DMS53 treated with DMSO at 0.1 percent for 48 hours (cell line): Measurements from ENCODE around the gene ST3GAL5.
"Not testable (repeated sequence)": the region's sequence is repeated elsewhere in the genome, so short reads cannot be mapped to it uniquely, and the experiment has no call there.

Source experiments
- DNase-seq: peaks from one replicate; lab custom pipeline; 2025; ENCODE audit not compliant: unreplicated experiment; lab: John Stamatoyannopoulos, UW

ST3GAL5 gene

GRCh38 chr2:85888684-85889626, at the start of gene ST3GAL5:
Gene ST3GAL5, minus strand, starts transcription at chr2:85888990. Its CDS starts 85 bp downstream, at chr2:85888905.
- DNase-seq, result peak; percentile 66

DNA sequence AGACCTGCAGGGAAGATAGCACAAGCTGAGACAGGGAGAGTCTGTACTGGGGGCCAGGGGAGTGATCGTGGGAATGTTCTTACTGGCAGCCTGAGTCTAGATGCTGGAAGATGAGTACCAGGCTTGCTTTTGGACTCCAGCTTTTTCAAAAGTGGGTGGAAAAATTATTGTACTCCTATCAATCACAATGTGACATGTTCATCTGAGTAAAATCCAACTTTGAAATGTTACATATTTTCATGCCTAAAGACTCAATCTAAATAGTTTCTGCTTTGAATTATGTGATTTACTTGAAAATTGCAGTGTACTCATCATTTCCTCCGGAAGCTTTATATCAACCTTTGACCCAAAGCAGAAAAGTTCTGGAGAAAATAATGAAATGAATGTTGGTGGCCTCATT, 49.7 kb upstream of the ST3GAL5 start:
- no peak for DNase-seq

DNA sequence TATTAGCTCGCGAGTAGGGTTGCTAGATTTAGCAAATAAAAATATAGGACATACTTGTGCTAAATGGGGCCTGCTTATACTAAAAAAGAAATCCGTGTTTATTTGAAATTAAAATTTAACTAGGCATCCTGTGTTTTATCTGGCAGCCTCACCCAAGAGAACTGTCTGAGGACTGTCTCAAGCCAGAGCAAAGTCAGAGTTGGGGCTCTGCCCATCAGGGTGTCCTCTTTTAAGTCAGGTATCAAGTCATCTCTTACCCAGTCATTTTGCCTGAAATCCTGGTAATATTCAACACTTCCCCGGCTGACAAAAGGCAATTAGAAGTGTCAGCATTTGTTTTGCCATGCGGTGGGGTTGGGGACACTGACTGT, 48.3 kb upstream of the ST3GAL5 start:
- DNase-seq, result no peak

- no peak for DNase-seq
Measured at GRCh38 chr2:85936421-85937068, 47.8 kb upstream of the ST3GAL5 start.

DNA sequence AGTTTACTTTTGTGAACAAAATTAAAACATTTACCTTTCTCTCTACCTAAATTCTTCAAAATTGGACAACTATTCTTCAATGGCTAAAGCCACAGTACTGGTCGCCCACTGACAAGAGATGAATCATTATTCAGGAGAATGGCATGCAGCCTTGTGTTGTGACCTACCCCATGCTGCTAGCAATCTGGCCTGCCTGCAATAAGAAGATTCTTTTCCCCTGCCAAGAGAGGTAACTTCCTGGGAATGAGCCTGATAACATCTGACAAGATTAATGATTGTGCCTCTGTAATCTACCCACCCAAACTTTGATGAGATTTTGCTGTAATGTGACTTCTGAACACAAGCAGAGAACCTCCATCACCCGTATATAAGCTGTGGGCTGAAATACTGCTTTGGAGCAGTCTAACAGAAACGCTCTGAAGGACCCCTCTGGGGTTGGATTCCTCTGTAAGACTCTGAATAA, 47.0 kb upstream of the ST3GAL5 start:
- no peak for DNase-seq

GRCh38 chr2:85935170-85935745, 46.5 kb upstream of the ST3GAL5 start:
- DNase-seq, result no peak

DNA sequence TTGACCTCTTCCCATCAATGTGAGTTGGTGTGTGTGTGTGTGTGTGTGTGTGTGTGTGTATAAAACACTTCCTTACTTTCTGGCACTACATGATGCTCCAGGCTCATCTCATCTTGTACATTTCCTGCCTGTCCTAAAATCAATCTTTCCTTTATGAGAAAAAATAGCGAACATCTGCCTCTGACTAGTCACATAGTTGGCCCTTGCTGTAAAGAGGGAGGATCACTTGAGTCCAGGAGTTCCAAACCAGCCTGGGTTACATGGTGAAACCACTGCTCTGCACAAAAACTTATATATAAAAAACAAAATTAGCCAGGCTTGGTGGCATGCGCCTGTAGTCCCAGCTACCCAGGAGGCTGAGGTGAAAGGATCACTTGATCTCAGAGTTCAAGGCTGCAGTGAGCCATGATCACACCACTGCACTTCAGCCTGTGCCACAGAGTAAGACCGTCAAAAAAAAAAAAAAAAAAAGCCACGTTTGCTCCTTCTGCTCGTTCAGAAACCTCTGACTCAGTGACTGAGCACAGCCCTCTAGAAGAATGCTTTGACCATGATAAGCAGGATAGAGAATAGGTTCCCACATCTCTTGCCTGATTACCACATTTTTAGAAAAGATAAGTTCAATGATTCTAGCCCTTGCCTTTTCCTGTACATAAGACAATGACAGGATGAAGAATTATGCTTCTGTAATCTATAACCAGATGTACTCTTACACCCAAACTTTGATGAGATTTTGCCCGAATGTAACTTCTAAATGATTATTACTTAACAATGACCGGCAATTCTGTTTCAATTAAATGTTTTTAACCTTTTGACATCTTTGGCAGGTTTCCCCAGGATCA, 45.2 kb upstream of the ST3GAL5 start:
- DNase-seq, result no peak

GRCh38 chr2:85931151-85931550, 42.4 kb upstream of the ST3GAL5 start:
- DNase-seq, result not testable (repeated sequence)

- no peak for DNase-seq
Measured at GRCh38 chr2:85930129-85931124, 41.6 kb upstream of the ST3GAL5 start.

DNA sequence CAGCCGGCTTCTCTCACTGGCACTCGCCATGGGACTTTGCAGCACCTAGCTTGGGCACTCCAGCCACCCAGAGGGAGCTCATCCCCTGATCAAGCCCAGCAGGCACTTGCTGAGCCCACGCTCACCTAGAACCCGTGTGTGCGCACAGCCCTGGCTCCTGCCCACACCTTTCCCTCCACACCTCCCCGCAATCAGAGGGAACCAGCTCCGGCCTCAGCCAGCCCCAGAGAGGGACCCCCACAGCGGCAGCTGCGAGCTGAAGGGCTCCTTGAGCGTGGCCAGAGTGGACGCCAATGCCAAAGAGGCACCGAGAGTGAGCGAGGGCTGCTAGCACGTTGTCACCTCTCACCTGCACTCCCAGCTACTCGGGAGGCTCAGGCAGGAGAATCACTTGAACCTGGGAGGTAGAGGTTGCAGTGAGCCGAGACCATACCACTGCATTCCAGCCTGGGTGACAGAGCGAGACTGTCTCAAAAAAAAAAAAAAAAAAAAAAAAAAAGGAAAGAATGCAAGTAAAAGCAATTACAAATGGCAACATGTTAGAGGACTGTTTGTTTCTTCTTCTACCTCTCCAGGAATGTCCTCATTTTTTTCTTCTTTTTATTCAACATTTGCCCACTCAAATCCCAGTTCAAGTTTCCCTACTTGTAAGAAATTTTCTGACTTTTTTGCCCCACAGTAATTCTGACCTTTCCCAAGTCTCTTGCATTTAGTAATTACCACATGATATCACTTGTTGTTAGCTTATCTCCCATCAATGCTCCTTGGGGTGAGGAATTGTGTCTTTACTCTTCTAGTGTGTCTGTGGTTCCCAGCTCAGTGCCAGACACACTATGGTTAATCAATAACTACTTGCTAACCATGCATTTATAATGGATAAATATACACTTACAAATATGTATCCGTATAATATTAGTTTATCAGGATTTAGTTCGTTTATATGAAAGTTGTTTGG, 40.6 kb upstream of the ST3GAL5 start:
- DNase-seq, result no peak

- no peak for DNase-seq
Measured at GRCh38 chr2:85926931-85927661, 38.3 kb upstream of the ST3GAL5 start.

DNA sequence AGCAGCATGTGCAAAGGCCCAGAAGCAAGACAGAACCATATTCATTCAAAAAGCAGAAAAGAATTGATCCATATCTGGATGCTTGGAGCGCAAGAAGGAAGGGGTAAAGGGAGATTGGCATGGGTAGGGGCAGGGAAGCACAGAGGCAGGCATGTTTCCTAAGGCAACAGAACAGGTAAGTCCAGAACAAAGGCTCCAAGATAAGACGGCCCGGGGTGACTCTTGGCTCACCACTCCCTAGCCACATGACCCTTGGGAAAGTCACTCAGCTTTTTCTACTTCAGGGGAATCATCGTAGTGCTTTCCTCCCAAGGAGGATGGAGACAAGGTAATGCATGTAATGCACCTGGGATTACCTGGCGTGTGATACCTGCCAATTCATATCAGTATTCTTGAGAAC, 37.7 kb upstream of the ST3GAL5 start:
- DNase-seq, result no peak

DNA sequence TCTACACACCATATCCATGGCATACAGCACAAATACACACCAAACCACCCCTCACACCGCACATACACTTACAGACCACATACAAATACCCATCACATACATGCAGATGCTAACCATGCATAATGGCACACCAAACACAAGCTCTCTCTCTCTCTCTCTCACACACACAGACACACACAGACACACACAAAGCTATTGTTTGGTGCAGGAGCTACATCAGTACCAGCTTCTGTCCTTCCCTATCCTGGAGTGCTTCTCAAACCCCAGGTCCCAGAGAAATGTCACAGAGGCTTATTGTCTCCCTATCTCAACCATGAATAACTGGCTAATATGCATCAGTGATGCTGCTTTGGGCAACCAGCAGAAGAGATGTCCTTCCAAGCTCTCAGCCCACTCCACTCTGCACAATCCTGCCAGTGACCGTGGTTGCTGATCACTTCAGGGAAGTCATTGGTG, 36.5 kb upstream of the ST3GAL5 start:
- no peak for DNase-seq

- no peak for DNase-seq
Measured at GRCh38 chr2:85924522-85924921, 35.7 kb upstream of the ST3GAL5 start.

DNA sequence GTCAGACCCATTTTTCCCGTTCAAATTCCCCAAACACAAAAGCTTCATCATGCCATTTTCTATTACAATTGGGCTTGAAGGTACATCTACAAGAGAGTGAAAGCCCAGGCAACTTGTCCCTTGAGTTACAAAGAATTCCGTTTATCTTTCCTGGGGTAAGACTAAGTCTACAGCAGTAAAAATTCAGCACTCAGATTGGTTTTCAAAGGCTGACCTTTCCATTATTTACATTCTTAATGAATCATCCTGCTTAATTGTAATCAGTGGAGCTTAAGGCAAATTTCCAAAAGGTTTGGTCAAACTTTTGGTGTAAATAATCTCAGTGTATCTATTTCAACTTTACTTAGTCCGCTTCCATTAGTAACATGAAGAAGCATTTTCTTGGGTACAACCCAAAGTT, 33.4 kb upstream of the ST3GAL5 start:
- no peak for DNase-seq

- no peak for DNase-seq
Measured at GRCh38 chr2:85921659-85922058, 32.9 kb upstream of the ST3GAL5 start.

GRCh38 chr2:85920810-85921545, 32.2 kb upstream of the ST3GAL5 start:
- no peak for DNase-seq
